Endothelial cell of umbilical vein (primary cell): ENCODE measurements around the gene RASGEF1C. TPM values are rescaled to one million over a fixed set of nuclear protein-coding genes. Genes with fewer than 3 reads are reported as not detected.

Source experiments
- BruUV-seq: library from RNA; stranded (reverse); fragments of 400-500 nt; replicated peaks from 2 replicates; lab custom pipeline; 2021; lab: Mats Ljungman, UMichigan
- CTCF ChIA-PET: fragments of 300-600, 350-600 bp; sonication (Branson Sonifier 250); formaldehyde crosslinking; loops from one replicate; lab custom pipeline; 2021; ENCODE audit warnings: antibody characterized with exemption, inconsistent platforms; lab: Charles Lee
- POLR2A ChIA-PET: fragments of 300-600, 350-600 bp; sonication (Branson Sonifier 250); formaldehyde crosslinking; loops from one replicate; lab custom pipeline; 2021; ENCODE audit warnings: antibody characterized with exemption, inconsistent platforms; lab: Charles Lee
- DNase-seq: peaks from one replicate; pipeline ENCODE4 v3.0.0-alpha.2; 2011; ENCODE audit warnings: low read depth, low spot score
- FAIRE-seq: peaks from 2 replicates; lab custom pipeline; 2011; peaks lifted over from hg19 to GRCh38; lab: Jason Lieb, UNC
- H2AFZ ChIP-seq: 2 replicates; pipeline ENCODE4 v1.6.0; 2012; ENCODE audit warnings: low read depth, low read length, control low read depth, inconsistent platforms
- H3K27ac ChIP-seq: 2 replicates; pipeline ENCODE4 v1.5.1; 2011; ENCODE audit warnings: low read depth, mild to moderate bottlenecking, control low read depth, low read length, moderate library complexity; ENCODE audit not compliant: insufficient read depth
- H3K27me3 ChIP-seq, 2 experiments: 2 replicates each; pipeline versions ENCODE4 v1.6.0 to v1.6.1; 2011; ENCODE audit warnings: low read length in 2 of 2, mixed read lengths in 1 of 2; ENCODE audit not compliant: control insufficient read depth in 2 of 2, insufficient read depth in 2 of 2
- H3K36me3 ChIP-seq, 2 experiments: 2 replicates in 1 of 2; 3 replicates in 1 of 2; pipeline ENCODE4 v1.5.1; 2011; ENCODE audit warnings: low read length in 2 of 2, mild to moderate bottlenecking in 1 of 2, moderate library complexity in 1 of 2; ENCODE audit not compliant: control insufficient read depth in 2 of 2, insufficient read depth in 2 of 2; ENCODE audit errors: extremely low read depth in 1 of 2
- H3K4me1 ChIP-seq: 3 replicates; pipeline ENCODE4 v1.5.1; 2011; ENCODE audit warnings: mild to moderate bottlenecking, low read length; ENCODE audit not compliant: control insufficient read depth, insufficient read depth; ENCODE audit errors: extremely low read depth
- H3K4me2 ChIP-seq: 2 replicates; pipeline ENCODE4 v1.6.1; 2011; ENCODE audit warnings: low read length, control low read depth, mixed read lengths; ENCODE audit not compliant: insufficient read depth
- H3K4me3 ChIP-seq, 3 experiments: fragments of 200-600 bp in 1 of 3; sonication (generic), shearing (Covaris generic) in 1 of 3; replicated peaks in 1 of 3; 2 replicates each; pipeline ENCODE4 v1.5.1; 2011 to 2016; ENCODE audit warnings: control low read depth in 3 of 3, low read length in 3 of 3, mild to moderate bottlenecking in 2 of 3, inconsistent platforms in 1 of 3, low read depth in 1 of 3, moderate library complexity in 1 of 3; ENCODE audit not compliant: insufficient read depth in 1 of 3
- H3K79me2 ChIP-seq: 2 replicates; pipeline ENCODE4 v1.6.0; 2012; ENCODE audit warnings: low read length, inconsistent platforms; ENCODE audit not compliant: control insufficient read depth, insufficient read depth
- H3K9ac ChIP-seq: replicated peaks from 2 replicates; pipeline ENCODE3; 2011; ENCODE audit warnings: low read length, control low read depth; ENCODE audit not compliant: insufficient read depth; ENCODE audit errors: extremely low read depth
- H3K9me1 ChIP-seq: replicated peaks from 3 replicates; pipeline ENCODE4 v1.6.0; 2011; ENCODE audit warnings: mild to moderate bottlenecking, low read length; ENCODE audit not compliant: control insufficient read depth, insufficient read depth; ENCODE audit errors: extremely low read depth
- H3K9me3 ChIP-seq: replicated peaks from 2 replicates; pipeline ENCODE4 v1.5.1; 2012; ENCODE audit warnings: low read length, inconsistent platforms; ENCODE audit not compliant: control insufficient read depth, insufficient read depth
- H4K20me1 ChIP-seq: replicated peaks from 2 replicates; pipeline ENCODE3; 2011; ENCODE audit warnings: mild to moderate bottlenecking, low read length; ENCODE audit not compliant: control insufficient read depth, insufficient read depth; ENCODE audit errors: extremely low read depth
- CTCF ChIP-seq, 2 donors: IDR thresholded peaks; 1 replicate in 1 of 2; 2 replicates in 1 of 2; pipeline ENCODE4 v1.5.1; 2011; ENCODE audit warnings: low read length in 2 of 2, mild to moderate bottlenecking in 2 of 2, moderate library complexity in 2 of 2, control low read depth in 1 of 2, inconsistent platforms in 1 of 2, low read depth in 1 of 2; ENCODE audit not compliant: insufficient read depth in 1 of 2; ENCODE audit errors: extremely low read depth in 1 of 2
- EZH2 ChIP-seq: IDR thresholded peaks from 2 replicates; pipeline ENCODE4 v1.6.1; 2012; ENCODE audit warnings: borderline replicate concordance, low read depth, mild to moderate bottlenecking, moderate library complexity, low read length, inconsistent platforms; ENCODE audit not compliant: severe bottlenecking
- FOS ChIP-seq: IDR thresholded peaks from 2 replicates; pipeline ENCODE4 v1.6.1; 2011; ENCODE audit warnings: mild to moderate bottlenecking, low read length, moderate library complexity, borderline replicate concordance; ENCODE audit not compliant: insufficient read depth
- GATA2 ChIP-seq: IDR thresholded peaks from 2 replicates; pipeline ENCODE4 v1.7.0; 2011; ENCODE audit warnings: low read depth, mild to moderate bottlenecking, moderate library complexity, mixed read lengths, low read length; ENCODE audit not compliant: insufficient read length, insufficient read depth
- JUN ChIP-seq: IDR thresholded peaks from 2 replicates; pipeline ENCODE4 v1.6.1; 2011; ENCODE audit warnings: borderline replicate concordance, low read depth; ENCODE audit not compliant: insufficient read length, insufficient read depth
- MAX ChIP-seq: IDR thresholded peaks from 2 replicates; pipeline ENCODE4 v1.6.1; 2011; ENCODE audit not compliant: insufficient read depth, insufficient read length
- MYC ChIP-seq: IDR thresholded peaks from one replicate; pipeline ENCODE4 v1.6.1; 2011; ENCODE audit warnings: mild to moderate bottlenecking, low read depth, low read length
- POLR2A ChIP-seq: IDR thresholded peaks from 2 replicates; pipeline ENCODE4 v1.6.1; 2012; ENCODE audit warnings: low read depth, mild to moderate bottlenecking, control low read depth, low read length
- POLR2AphosphoS5 ChIP-seq: IDR thresholded peaks from 2 replicates; pipeline ENCODE4 v1.6.1; 2012; ENCODE audit warnings: low read depth, mild to moderate bottlenecking, control low read depth, low read length, moderate library complexity; ENCODE audit not compliant: insufficient read depth
- dilution Hi-C: fragments of 300-500 bp; cut with MboI; formaldehyde crosslinking; loops from one replicate; pipeline ENCODE4 v1.15.0; 2019; ENCODE audit warnings: low sequenced_read_pairs; ENCODE audit not compliant: extremely low pct_ligation_motif_present
- intact Hi-C: fragments of 100-400 bp; cut with micrococcal nuclease; formaldehyde crosslinking; loops from one replicate; pipeline ENCODE4 v1.10.0; 2022
- polyA plus RNA-seq, 4 experiments: library from polyadenylated mRNA; depleted of rRNA in 3 of 4; stranded (reverse) in 3 of 4; unstranded in 1 of 4; fragments of >200 nt; gene quantifications; 2 replicates each; pipeline versions ENCODE4 v1.2.1 to v1.2.3, GENCODE V29; 2011 to 2012; ENCODE audit warnings: missing spikeins in 1 of 4
- total RNA-seq: library from RNA; stranded (reverse); gene quantifications from 2 replicates; pipeline ENCODE4 v1.2.3, GENCODE V29; 2021

Gene RASGEF1C
- total and polyA plus RNA-seq, 2 donors (not counting 3 experiments of a cell fraction or from before 2014, with no cell fraction given): not detected

- Histone ChIP-seq H3K4me2 (no peak overlapping the region), H3K9me1 (no peaks in the 10 kb centered on the region), H3K9ac (no peak overlapping the region), H3K4me1 (no peaks in the 10 kb centered on the region), H3K9me3 (no peaks in the 10 kb centered on the region), H3K27me3 (no peaks in the 10 kb centered on the region), H3K36me3 (no peaks in the 10 kb centered on the region), H2AFZ (no peak overlapping the region), H3K79me2 (no peaks in the 10 kb centered on the region), H3K27ac (no peak overlapping the region), H3K4me3 (no peak overlapping the region), H4K20me1 (no peaks in the 10 kb centered on the region)
- ChIA-PET POLR2A (no interaction called here), CTCF (no interaction called here)
- intact Hi-C loops (no loop called here), dilution Hi-C loops (no loop called here)
- DNase-seq: no peak
- TF ChIP-seq MYC: no peak
- TF ChIP-seq POLR2A: no peak
- TF ChIP-seq MAX: no peak
- TF ChIP-seq EZH2: no peak
- TF ChIP-seq JUN: no peak
- no peak for TF ChIP-seq POLR2AphosphoS5
- TF ChIP-seq CTCF (IDR thresholded peaks at IDR 0.05; ENCODE audit: extremely low read depth in 1 of 2, insufficient read depth in 1 of 2, low read depth in 1 of 2, low read length in 2 of 2): no peak
- TF ChIP-seq GATA2: no peak
- no peak for TF ChIP-seq FOS
- no TSS peak for BruUV-seq
- no peak for FAIRE-seq
Observed at GRCh38 chr5:180136630-180137381, 72.2 kb downstream of the RASGEF1C start.
